ENCODE results near the gene FOXJ3. TPM values are rescaled to one million over a fixed set of nuclear protein-coding genes. Genes with fewer than 3 reads are reported as not detected.

Gene FOXJ3
- total RNA-seq, 1 experiment from 2014 or later, result 42.2 TPM

- no peaks in the 10 kb centered on the region for H3K36me3 Mint-ChIP-seq (ENCODE audit: insufficient read depth, unreplicated experiment)
- intact Hi-C loops (cut with micrococcal nuclease), result no loop called here
- POLR2A ChIA-PET, result interaction anchor here (1.7 to 2.3 kb wide), 2 partner anchors 14 to 36 kb away, joined by 4 to 7 read pairs; no protein-coding TSS in a partner anchor
- no peak for TF ChIP-seq CTCF (IDR thresholded peaks at IDR 0.05; ENCODE audit: unreplicated experiment)
- no peaks in the 10 kb centered on the region for H3K27me3 Mint-ChIP-seq (ENCODE audit: insufficient read depth, unreplicated experiment)
- H3K4me1 Mint-ChIP-seq (ENCODE audit: insufficient read depth, unreplicated experiment), result peaks cover 63% of the 10 kb centered on the region
- no peak overlapping the region for H3K27ac Mint-ChIP-seq (ENCODE audit: low read depth, unreplicated experiment)
- CTCF ChIA-PET, result interaction anchor here (0.6 kb wide), 2 partner anchors 12 to 136 kb away, joined by 3 to 5 read pairs; no protein-coding TSS in a partner anchor
- no peaks in the 10 kb centered on the region for H3K9me3 Mint-ChIP-seq (ENCODE audit: unreplicated experiment)
- DNase-seq (ENCODE audit: unreplicated experiment), result no peak
- H3K4me3 Mint-ChIP-seq (ENCODE audit: unreplicated experiment), result no peak overlapping the region
- no TSS peak for BruUV-seq (replicated peaks)
Measured at GRCh38 chr1:42318601-42319000, 16.4 kb downstream of the FOXJ3 start.

- no TSS peak for BruUV-seq (replicated peaks)
- intact Hi-C loops (cut with micrococcal nuclease), result no loop called here
- no peaks in the 10 kb centered on the region for H3K36me3 Mint-ChIP-seq (ENCODE audit: insufficient read depth, unreplicated experiment)
- peaks cover 59% of the 10 kb centered on the region for H3K4me1 Mint-ChIP-seq (ENCODE audit: insufficient read depth, unreplicated experiment)
- peak overlapping the region; percentile 1 for H3K27ac Mint-ChIP-seq (ENCODE audit: low read depth, unreplicated experiment)
- no peak overlapping the region for H3K4me3 Mint-ChIP-seq (ENCODE audit: unreplicated experiment)
- no peak for TF ChIP-seq CTCF (IDR thresholded peaks at IDR 0.05; ENCODE audit: unreplicated experiment)
- POLR2A ChIA-PET, result interaction anchor here (0.6 to 2.3 kb wide), 7 partner anchors 8 to 93 kb away, joined by 3 to 7 read pairs (median 3); partner anchors contain the start of gene FOXJ3
- H3K27me3 Mint-ChIP-seq (ENCODE audit: insufficient read depth, unreplicated experiment), result no peaks in the 10 kb centered on the region
- CTCF ChIA-PET, result interaction anchor here (0.6 to 1.9 kb wide), 5 partner anchors 12 to 744 kb away, joined by 3 to 4 read pairs (median 4); no protein-coding TSS in a partner anchor
- no peak for DNase-seq (ENCODE audit: unreplicated experiment)
- H3K9me3 Mint-ChIP-seq (ENCODE audit: unreplicated experiment), result no peaks in the 10 kb centered on the region
Measured at GRCh38 chr1:42317308-42317707, 17.7 kb downstream of the FOXJ3 start.

GRCh38 chr1:42316292-42316691, 18.7 kb downstream of the FOXJ3 start:
- Mint-ChIP-seq H3K9me3 (ENCODE audit: unreplicated experiment) (no peaks in the 10 kb centered on the region), H3K27me3 (ENCODE audit: insufficient read depth, unreplicated experiment) (no peaks in the 10 kb centered on the region), H3K4me1 (ENCODE audit: insufficient read depth, unreplicated experiment) (peaks cover 58% of the 10 kb centered on the region), H3K36me3 (ENCODE audit: insufficient read depth, unreplicated experiment) (no peaks in the 10 kb centered on the region), H3K4me3 (ENCODE audit: unreplicated experiment) (no peak overlapping the region), H3K27ac (ENCODE audit: low read depth, unreplicated experiment) (peak overlapping the region; percentile 31)
- POLR2A ChIA-PET, result interaction anchor here (0.5 to 1.9 kb wide), 7 partner anchors 8 to 102 kb away, joined by 3 to 9 read pairs (median 4); no protein-coding TSS in a partner anchor
- TF ChIP-seq CTCF (IDR thresholded peaks at IDR 0.05; ENCODE audit: unreplicated experiment), result no peak
- CTCF ChIA-PET, result interaction anchor here (0.6 to 1.9 kb wide), 5 partner anchors 9 to 792 kb away, joined by 3 to 6 read pairs (median 5); no protein-coding TSS in a partner anchor
- BruUV-seq (replicated peaks), result no TSS peak
- peak; percentile 20 for DNase-seq (ENCODE audit: unreplicated experiment)
- intact Hi-C loops (cut with micrococcal nuclease), result no loop called here

GRCh38 chr1:42315500-42315899, 19.5 kb downstream of the FOXJ3 start:
- peak overlapping the region; percentile 20 for H3K27ac Mint-ChIP-seq (ENCODE audit: low read depth, unreplicated experiment)
- POLR2A ChIA-PET, result interaction anchor here (1.1 to 1.9 kb wide), 5 partner anchors 9 to 101 kb away, joined by 3 to 9 read pairs (median 5); no protein-coding TSS in a partner anchor
- peaks cover 5% of the 10 kb centered on the region for H3K36me3 Mint-ChIP-seq (ENCODE audit: insufficient read depth, unreplicated experiment)
- no peaks in the 10 kb centered on the region for H3K9me3 Mint-ChIP-seq (ENCODE audit: unreplicated experiment)
- peaks cover 61% of the 10 kb centered on the region for H3K4me1 Mint-ChIP-seq (ENCODE audit: insufficient read depth, unreplicated experiment)
- intact Hi-C loops (cut with micrococcal nuclease), result no loop called here
- DNase-seq (ENCODE audit: unreplicated experiment), result no peak
- no peak for TF ChIP-seq CTCF (IDR thresholded peaks at IDR 0.05; ENCODE audit: unreplicated experiment)
- no TSS peak for BruUV-seq (replicated peaks)
- H3K4me3 Mint-ChIP-seq (ENCODE audit: unreplicated experiment), result no peak overlapping the region
- CTCF ChIA-PET, result interaction anchor here (0.9 to 1.9 kb wide), 4 partner anchors 10 to 144 kb away, joined by 3 to 6 read pairs (median 4); no protein-coding TSS in a partner anchor
- no peaks in the 10 kb centered on the region for H3K27me3 Mint-ChIP-seq (ENCODE audit: insufficient read depth, unreplicated experiment)
